ENCODE measurements around the gene TPBGL. TPM values are rescaled to one million over a fixed set of nuclear protein-coding genes. Genes with fewer than 3 reads are reported as not detected.

The TPBGL gene
- total RNA-seq, 3 donors from 2014 or later, result 0.33 TPM; not detected in 2

DNA sequence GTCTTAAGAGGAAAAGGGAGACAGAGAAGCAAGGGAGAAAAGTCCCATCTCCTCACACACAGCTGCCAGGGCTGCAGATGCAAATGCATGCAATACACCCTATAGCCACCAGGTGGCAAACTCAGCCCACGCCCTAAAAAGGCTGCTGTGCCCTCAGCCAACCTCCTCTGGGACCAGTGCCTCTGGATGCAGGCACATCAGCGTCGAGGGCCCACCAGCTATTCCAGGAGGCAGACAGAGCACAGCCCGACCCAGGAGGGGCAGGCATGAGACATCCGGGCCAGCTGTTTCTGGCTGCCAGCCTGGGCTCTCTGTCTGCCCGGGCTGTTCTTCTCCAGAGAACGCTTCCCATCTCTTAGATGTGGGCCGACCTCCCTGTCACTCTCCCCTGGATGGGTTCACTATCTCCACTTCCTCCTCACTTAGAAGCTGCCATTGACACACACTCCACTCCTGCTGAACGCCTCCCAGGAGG is 39.7 kb downstream of the TPBGL start:
- no peaks in the 10 kb centered on the region for H3K9me3 ChIP-seq
- peak overlapping the region in 1 of 2 donors; percentile 59 for H3K27ac ChIP-seq
- TF ChIP-seq, protein P1, sequence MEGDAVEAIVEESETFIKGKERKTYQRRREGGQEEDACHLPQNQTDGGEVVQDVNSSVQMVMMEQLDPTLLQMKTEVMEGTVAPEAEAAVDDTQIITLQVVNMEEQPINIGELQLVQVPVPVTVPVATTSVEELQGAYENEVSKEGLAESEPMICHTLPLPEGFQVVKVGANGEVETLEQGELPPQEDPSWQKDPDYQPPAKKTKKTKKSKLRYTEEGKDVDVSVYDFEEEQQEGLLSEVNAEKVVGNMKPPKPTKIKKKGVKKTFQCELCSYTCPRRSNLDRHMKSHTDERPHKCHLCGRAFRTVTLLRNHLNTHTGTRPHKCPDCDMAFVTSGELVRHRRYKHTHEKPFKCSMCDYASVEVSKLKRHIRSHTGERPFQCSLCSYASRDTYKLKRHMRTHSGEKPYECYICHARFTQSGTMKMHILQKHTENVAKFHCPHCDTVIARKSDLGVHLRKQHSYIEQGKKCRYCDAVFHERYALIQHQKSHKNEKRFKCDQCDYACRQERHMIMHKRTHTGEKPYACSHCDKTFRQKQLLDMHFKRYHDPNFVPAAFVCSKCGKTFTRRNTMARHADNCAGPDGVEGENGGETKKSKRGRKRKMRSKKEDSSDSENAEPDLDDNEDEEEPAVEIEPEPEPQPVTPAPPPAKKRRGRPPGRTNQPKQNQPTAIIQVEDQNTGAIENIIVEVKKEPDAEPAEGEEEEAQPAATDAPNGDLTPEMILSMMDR (IDR thresholded peaks at IDR 0.05), result peak; percentile 96 to 98 (median 98)
- TF ChIP-seq POLR2A (IDR thresholded peaks at IDR 0.05) (no peak), POLR2AphosphoS5 (IDR thresholded peaks at IDR 0.05) (peak in 2 of 3 donors; percentile 51 to 52)
- H3K4me3 ChIP-seq, result no peak overlapping the region
- H3K27me3 ChIP-seq, result no peaks in the 10 kb centered on the region
- peak; percentile 53 to 78 for DNase-seq (ENCODE audit: low spot score in 2 of 2)
- H3K4me1 ChIP-seq, result no peaks in the 10 kb centered on the region
- H3K36me3 ChIP-seq, result peaks cover 19% of the 10 kb centered on the region
- intact Hi-C loops (cut with DNase I; ENCODE audit: low total_unique reads), result loop anchor here (2.0 kb wide), 1 partner anchor 105 kb away; no protein-coding TSS in a partner anchor

DNA sequence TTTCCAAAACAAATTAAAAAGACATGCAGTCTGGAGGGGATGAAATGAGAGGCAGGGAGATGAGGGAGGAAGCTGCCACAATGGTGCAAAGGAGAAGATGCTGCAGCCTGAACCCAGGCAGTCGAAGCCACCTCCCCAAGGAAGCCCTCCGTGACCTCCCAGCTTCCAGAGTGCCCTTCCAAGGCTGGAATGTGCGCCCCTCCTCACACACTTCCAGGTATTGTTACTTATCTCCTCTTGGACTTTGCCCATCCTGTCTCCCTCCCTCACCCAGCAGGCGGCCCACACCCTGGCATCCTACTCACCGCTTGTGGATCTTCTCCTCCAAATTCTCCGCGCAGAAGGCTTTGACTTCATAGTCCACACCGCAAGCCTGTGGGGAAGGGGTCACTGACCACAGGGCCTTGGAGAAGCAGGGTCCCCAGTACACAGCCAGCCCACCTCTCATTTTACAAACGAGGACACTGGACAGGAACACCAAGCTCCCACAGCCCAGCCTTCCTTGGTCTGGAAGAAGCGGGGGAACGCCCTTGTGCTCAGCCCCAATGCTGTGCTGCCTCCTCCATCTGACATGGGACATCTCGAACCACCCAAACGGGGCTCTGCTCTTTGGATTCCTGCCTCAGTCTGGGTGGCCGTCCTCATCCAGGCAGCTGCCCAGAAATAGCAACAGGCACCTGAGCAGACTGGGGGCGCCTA is 40.3 kb downstream of the TPBGL start:
- peak overlapping the region in 1 of 2 donors; percentile 52 for H3K27ac ChIP-seq
- DNase-seq (ENCODE audit: low spot score in 2 of 2), result no peak

DNA sequence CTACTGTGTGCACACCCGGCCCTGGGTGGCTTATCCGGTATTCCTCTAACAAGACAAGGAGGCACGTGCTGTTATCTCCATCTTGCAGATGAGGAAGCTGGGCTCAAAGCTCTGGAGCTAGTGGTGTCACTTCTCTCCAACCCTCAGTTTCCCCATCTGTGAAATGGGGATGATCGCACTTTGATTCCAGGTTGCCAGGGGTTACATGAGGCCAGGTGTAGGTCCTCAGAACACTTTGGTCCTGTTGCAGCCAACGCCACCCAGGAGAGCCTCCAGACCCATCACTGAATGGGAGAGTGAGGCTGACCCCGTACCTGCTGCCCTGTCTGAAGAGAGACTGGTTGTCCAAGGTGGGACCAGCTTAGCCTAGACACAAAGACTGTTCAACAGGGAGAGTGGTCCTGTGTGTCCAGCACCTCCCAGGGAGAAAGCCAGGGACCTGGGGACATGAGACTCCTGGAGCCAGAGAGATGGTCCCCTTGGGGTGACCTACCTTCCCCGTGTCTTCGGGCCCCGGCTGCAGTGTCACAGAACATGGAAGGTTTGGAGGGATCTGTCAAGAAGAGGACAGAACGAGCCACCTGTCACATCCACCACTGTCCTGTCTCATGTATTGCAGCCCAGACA is 41.0 kb downstream of the TPBGL start:
- no peaks in the 10 kb centered on the region for H3K4me1 ChIP-seq
- TF ChIP-seq POLR2AphosphoS5 (IDR thresholded peaks at IDR 0.05), result no peak
- TF ChIP-seq, protein P1 (IDR thresholded peaks at IDR 0.05), result no peak
- TF ChIP-seq POLR2A (IDR thresholded peaks at IDR 0.05), result no peak
- intact Hi-C loops (cut with DNase I; ENCODE audit: low total_unique reads), result loop anchor here (2.0 kb wide), 1 partner anchor 103 kb away; no protein-coding TSS in a partner anchor
- no peak overlapping the region for H3K4me3 ChIP-seq
- no peaks in the 10 kb centered on the region for H3K9me3 ChIP-seq
- no peaks in the 10 kb centered on the region for H3K27me3 ChIP-seq
- peaks cover 19% of the 10 kb centered on the region for H3K36me3 ChIP-seq
- DNase-seq (ENCODE audit: low spot score in 2 of 2), result no peak
- H3K27ac ChIP-seq, result peak overlapping the region in 1 of 2 donors; percentile 52

More for the DNA sequence above, 40.3 kb downstream of the TPBGL start:
- Histone ChIP-seq H3K4me3 (no peak overlapping the region), H3K27me3 (no peaks in the 10 kb centered on the region), H3K4me1 (no peaks in the 10 kb centered on the region), H3K9me3 (no peaks in the 10 kb centered on the region), H3K36me3 (peaks cover 19% of the 10 kb centered on the region)
- intact Hi-C loops (cut with DNase I; ENCODE audit: low total_unique reads), result loop anchor here (2.0 kb wide), 1 partner anchor 104 kb away; no protein-coding TSS in a partner anchor
- no peak for TF ChIP-seq POLR2AphosphoS5 (IDR thresholded peaks at IDR 0.05)
- TF ChIP-seq POLR2A (IDR thresholded peaks at IDR 0.05), result no peak
- TF ChIP-seq, protein P1 (IDR thresholded peaks at IDR 0.05), result no peak

DNA sequence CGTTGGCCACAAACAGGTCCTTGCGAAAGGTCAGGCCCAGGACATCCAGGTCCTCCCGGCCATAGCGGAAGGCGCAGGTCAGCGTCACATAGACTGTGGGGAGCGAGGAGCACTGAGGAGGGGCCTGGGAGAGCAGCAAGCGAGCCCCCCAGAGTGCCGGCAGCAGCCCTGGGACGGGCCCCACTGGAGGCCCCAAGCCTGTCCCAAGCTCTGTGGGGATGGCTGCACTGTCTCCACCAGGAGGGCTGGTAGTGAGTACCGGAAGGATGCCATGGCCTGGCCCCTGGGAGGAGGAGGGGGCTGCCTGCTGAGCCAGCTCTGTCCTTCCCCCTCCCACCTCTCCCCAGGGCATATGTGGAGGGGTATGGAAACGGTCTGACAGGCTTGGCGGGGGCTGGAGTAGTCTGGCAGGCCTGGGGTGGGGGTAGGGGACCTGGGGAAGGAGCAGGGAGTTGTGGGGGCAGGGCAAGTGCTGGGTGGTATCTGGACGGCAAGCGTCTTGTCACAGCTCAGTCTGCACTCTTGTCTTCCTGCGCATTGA is 42.9 kb downstream of the TPBGL start:
- Histone ChIP-seq H3K4me3 (no peak overlapping the region), H3K36me3 (peaks cover 10% of the 10 kb centered on the region), H3K27me3 (no peaks in the 10 kb centered on the region), H3K4me1 (no peaks in the 10 kb centered on the region), H3K9me3 (no peaks in the 10 kb centered on the region), H3K27ac (peak overlapping the region in 1 of 2 donors; percentile 35)
- TF ChIP-seq POLR2A (IDR thresholded peaks at IDR 0.05), result no peak
- no peak for TF ChIP-seq POLR2AphosphoS5 (IDR thresholded peaks at IDR 0.05)
- TF ChIP-seq, protein P1 (IDR thresholded peaks at IDR 0.05), result no peak
- DNase-seq (ENCODE audit: low spot score in 2 of 2), result no peak
- intact Hi-C loops (cut with DNase I; ENCODE audit: low total_unique reads), result loop anchor here (1.0 kb wide), 1 partner anchor 11 kb away; no protein-coding TSS in a partner anchor
